ENCODE data around the gene MAPK1. TPM values are rescaled to one million over a fixed set of nuclear protein-coding genes. Genes with fewer than 3 reads are reported as not detected.

Gene MAPK1
- total RNA-seq, 1 experiment from 2014 or later: 87.4 TPM

GRCh38 chr22:21727768-21728167, 139.7 kb downstream of the MAPK1 start:
- Mint-ChIP-seq H3K4me3 (no peak overlapping the region), H3K9me3 (no peaks in the 10 kb centered on the region), H3K27me3 (ENCODE audit: low read depth) (0 out of 2 replicates have a peak, but pooled peaks cover 4% of the 10 kb centered on the region), H3K4me1 (peaks cover 4% of the 10 kb centered on the region), H3K36me3 (no peaks in the 10 kb centered on the region), H3K27ac (no peak overlapping the region)
- POLR2A ChIA-PET: no interaction called here
- CTCF ChIA-PET: no interaction called here
- DNase-seq (ENCODE audit: low spot score) (no peak), ATAC-seq (no peak)
- no peak for TF ChIP-seq FOXJ3 (CRISPR knock-in tag; IDR thresholded peaks at IDR 0.05; ENCODE audit: borderline replicate concordance)
- no peak for TF ChIP-seq PREB (CRISPR knock-in tag; IDR thresholded peaks at IDR 0.05; ENCODE audit: borderline replicate concordance)
- TF ChIP-seq NFE2L1 (CRISPR knock-in tag; IDR thresholded peaks at IDR 0.05): no peak
- TF ChIP-seq CTCF (IDR thresholded peaks at IDR 0.05): no peak
- no peak for TF ChIP-seq ESRRA (CRISPR knock-in tag; IDR thresholded peaks at IDR 0.05; ENCODE audit: borderline replicate concordance)
- no peak for TF ChIP-seq KAT7 (CRISPR knock-in tag; IDR thresholded peaks at IDR 0.05; ENCODE audit: borderline replicate concordance)
- TF ChIP-seq ZNF219 (CRISPR knock-in tag; IDR thresholded peaks at IDR 0.05; ENCODE audit: borderline replicate concordance): no peak
- no peak for TF ChIP-seq MAX (CRISPR knock-in tag; IDR thresholded peaks at IDR 0.05)
- no peak for TF ChIP-seq ZNF232 (CRISPR knock-in tag; IDR thresholded peaks at IDR 0.05)
- TF ChIP-seq ZBTB43 (CRISPR knock-in tag; IDR thresholded peaks at IDR 0.05): no peak
- no peak for TF ChIP-seq TEAD1 (CRISPR knock-in tag; IDR thresholded peaks at IDR 0.05)
- no peak for TF ChIP-seq NR2C2 (CRISPR knock-in tag; IDR thresholded peaks at IDR 0.05)
- TF ChIP-seq TEAD4 (CRISPR knock-in tag; IDR thresholded peaks at IDR 0.05): no peak

- no peaks in the 10 kb centered on the region for H3K36me3 Mint-ChIP-seq
- H3K4me1 Mint-ChIP-seq: peaks cover 4% of the 10 kb centered on the region
- no peak for DNase-seq (ENCODE audit: low spot score)
- no peaks in the 10 kb centered on the region for H3K9me3 Mint-ChIP-seq
- ATAC-seq: no peak
- H3K4me3 Mint-ChIP-seq: no peak overlapping the region
- ChIA-PET POLR2A (no interaction called here), CTCF (interaction anchor here (1.0 to 1.6 kb wide), 12 partner anchors 9 to 225 kb away, joined by 3 to 8 read pairs (median 4); partner anchors contain the start of genes PPIL2, PPM1F and YPEL1)
- no peak overlapping the region for H3K27ac Mint-ChIP-seq
- no peaks in the 10 kb centered on the region for H3K27me3 Mint-ChIP-seq (ENCODE audit: low read depth)
- no peak for TF ChIP-seq HMGA2 (CRISPR knock-in tag; IDR thresholded peaks at IDR 0.05)
- no peak for TF ChIP-seq ATF2 (CRISPR knock-in tag; IDR thresholded peaks at IDR 0.05; ENCODE audit: borderline replicate concordance, low read depth)
- no peak for TF ChIP-seq ATF6 (CRISPR knock-in tag; IDR thresholded peaks at IDR 0.05)
- no peak for TF ChIP-seq E2F1 (CRISPR knock-in tag; IDR thresholded peaks at IDR 0.05)
- TF ChIP-seq PRRX2 (CRISPR knock-in tag; IDR thresholded peaks at IDR 0.05): no peak
- no peak for TF ChIP-seq SP1 (CRISPR knock-in tag; conservative IDR thresholded peaks at IDR 0.05)
- no peak for TF ChIP-seq FOXP4 (CRISPR knock-in tag; IDR thresholded peaks at IDR 0.05)
- TF ChIP-seq STAT6 (CRISPR knock-in tag; conservative IDR thresholded peaks at IDR 0.05; ENCODE audit: low read depth): no peak
- no peak for TF ChIP-seq TEAD4 (CRISPR knock-in tag; IDR thresholded peaks at IDR 0.05)
Observed at GRCh38 chr22:21727159-21727558, 140.3 kb downstream of the MAPK1 start.
